DMS53 treated with DMSO at 0.1 percent for 48 hours (cell line): ENCODE data around the gene DTNB.
"Not testable (repeated sequence)": the region's sequence is repeated elsewhere in the genome, so short reads cannot be mapped to it uniquely, and the experiment has no call there.

Experiments used
- DNase-seq: peaks from one replicate; lab custom pipeline; 2025; ENCODE audit not compliant: unreplicated experiment; lab: John Stamatoyannopoulos, UW

The DTNB gene

GRCh38 chr2:25633801-25634200 lies 39.6 kb downstream of the DTNB start:
- DNase-seq = not testable (repeated sequence)

- no peak for DNase-seq
Observed at GRCh38 chr2:25632396-25632795, 41.0 kb downstream of the DTNB start.

- no peak for DNase-seq
Observed at GRCh38 chr2:25624635-25625034, 48.7 kb downstream of the DTNB start.

GRCh38 chr2:25623361-25623760 lies 50.0 kb downstream of the DTNB start:
- DNase-seq = no peak

- DNase-seq = no peak
Observed at GRCh38 chr2:25620711-25621110, 52.7 kb downstream of the DTNB start.

- no peak for DNase-seq
Observed at GRCh38 chr2:25620077-25620476, 53.3 kb downstream of the DTNB start.

- no peak for DNase-seq
Observed at GRCh38 chr2:25619185-25619584, 54.2 kb downstream of the DTNB start.

GRCh38 chr2:25618676-25619075 lies 54.7 kb downstream of the DTNB start:
- DNase-seq = peak; percentile 93

GRCh38 chr2:25617948-25618646 lies 55.3 kb downstream of the DTNB start:
- peak; percentile 40 for DNase-seq

- DNase-seq = no peak
Observed at GRCh38 chr2:25615920-25616319, 57.5 kb downstream of the DTNB start.

GRCh38 chr2:25615386-25615785 lies 58.0 kb downstream of the DTNB start:
- no peak for DNase-seq

- DNase-seq = no peak
Observed at GRCh38 chr2:25614711-25615110, 58.7 kb downstream of the DTNB start.

GRCh38 chr2:25608718-25609117 lies 64.7 kb downstream of the DTNB start:
- no peak for DNase-seq

GRCh38 chr2:25606892-25607291 lies 66.5 kb downstream of the DTNB start:
- peak; percentile 26 for DNase-seq

- no peak for DNase-seq
Observed at GRCh38 chr2:25602333-25602723, 71.0 kb downstream of the DTNB start.

GRCh38 chr2:25601711-25602332 lies 71.6 kb downstream of the DTNB start:
- not testable (repeated sequence) for DNase-seq

GRCh38 chr2:25598911-25599310 lies 74.5 kb downstream of the DTNB start:
- DNase-seq = no peak

- DNase-seq = no peak
Observed at GRCh38 chr2:25598332-25598731, 75.0 kb downstream of the DTNB start.

GRCh38 chr2:25597881-25598280 lies 75.5 kb downstream of the DTNB start:
- DNase-seq = no peak

GRCh38 chr2:25596516-25597244 lies 76.7 kb downstream of the DTNB start:
- no peak for DNase-seq

GRCh38 chr2:25595393-25595792 lies 78.0 kb downstream of the DTNB start:
- DNase-seq = no peak

- DNase-seq = no peak
Observed at GRCh38 chr2:25594991-25595390, 78.4 kb downstream of the DTNB start.
